COR-L47 (cell line): Measurements from ENCODE around the gene MED22.

Experiments
- DNase-seq: peaks from one replicate; lab custom pipeline; 2025; lab: John Stamatoyannopoulos, UW

The MED22 gene

GRCh38 chr9:133355881-133356357 lies 8.0 kb upstream of the MED22 start:
- no peak for DNase-seq

- no peak for DNase-seq
Observed at GRCh38 chr9:133354766-133355165, 6.8 kb upstream of the MED22 start.

- DNase-seq = no peak
Observed at GRCh38 chr9:133353548-133353947, 5.6 kb upstream of the MED22 start.

- no peak for DNase-seq
Observed at GRCh38 chr9:133352635-133353340, 4.9 kb upstream of the MED22 start.

GRCh38 chr9:133351908-133352634 lies 4.1 kb upstream of the MED22 start:
- peak; percentile 38 for DNase-seq

GRCh38 chr9:133351526-133351907 lies 3.6 kb upstream of the MED22 start:
- DNase-seq = no peak

- no peak for DNase-seq
Observed at GRCh38 chr9:133349965-133350616, 2.2 kb upstream of the MED22 start.

GRCh38 chr9:133348718-133349573 lies 1.0 kb upstream of the MED22 start:
- DNase-seq = no peak

- peak; percentile 28 for DNase-seq
Observed at GRCh38 chr9:133347515-133347984, 381 bp downstream of the MED22 start.

GRCh38 chr9:133346021-133346785 lies 1.7 kb downstream of the MED22 start:
- DNase-seq = no peak

- no peak for DNase-seq
Observed at GRCh38 chr9:133345596-133345995, 2.3 kb downstream of the MED22 start.

GRCh38 chr9:133344979-133345378 lies 3.0 kb downstream of the MED22 start:
- DNase-seq = no peak

- DNase-seq = no peak
Observed at GRCh38 chr9:133344071-133344470, 3.9 kb downstream of the MED22 start.

GRCh38 chr9:133342570-133342969 lies 5.4 kb downstream of the MED22 start:
- DNase-seq = no peak

- no peak for DNase-seq
Observed at GRCh38 chr9:133342069-133342406, 5.9 kb downstream of the MED22 start.

- DNase-seq = no peak
Observed at GRCh38 chr9:133341369-133342068, 6.4 kb downstream of the MED22 start.

- DNase-seq = no peak
Observed at GRCh38 chr9:133340916-133341315, 7.0 kb downstream of the MED22 start.

GRCh38 chr9:133340256-133340655 lies 7.7 kb downstream of the MED22 start:
- DNase-seq = no peak

GRCh38 chr9:133339641-133340040 lies 8.3 kb downstream of the MED22 start:
- no peak for DNase-seq

- DNase-seq = peak; percentile 92
Observed at GRCh38 chr9:133335924-133336811, 11.8 kb downstream of the MED22 start, which contains the start of gene SURF6. TSS of gene SURF6 (minus strand) at chr9:133336188. CDS start at chr9:133336132, 56 bp downstream.
